Upper lobe of left lung (tissue), 6 donors: ENCODE results near the gene GPR158. TPM values are rescaled to one million over a fixed set of nuclear protein-coding genes. Genes with fewer than 3 reads are reported as not detected.

ENCODE experiments used
- ATAC-seq, 2 donors: fragments of 200-7000 bp; cut with Tn5 transposase; one replicate each; pipeline ENCODE4 v1.9.1; 2022; ENCODE audit warnings: mild to moderate bottlenecking in 2 of 2, moderate library complexity in 2 of 2; ENCODE audit not compliant: low FRiP score in 2 of 2
- DNase-seq, 2 donors: peaks; one replicate each; pipeline ENCODE4 v3.0.0-alpha.2; 2019 to 2020
- H3K27ac ChIP-seq, 4 donors: fragments of 200-600 bp; sonication (generic); one replicate each; pipeline ENCODE4 v1.5.1; 2016 to 2019
- H3K27me3 ChIP-seq, 4 donors: fragments of 200-600 bp; sonication (generic); one replicate each; pipeline ENCODE4 v1.5.1; 2017 to 2019
- H3K36me3 ChIP-seq, 4 donors: fragments of 200-600 bp; sonication (generic); one replicate each; pipeline ENCODE4 v1.5.1; 2016 to 2019
- H3K4me1 ChIP-seq, 4 donors: fragments of 200-600 bp; sonication (generic); one replicate each; pipeline ENCODE4 v1.5.1; 2018 to 2019
- H3K4me3 ChIP-seq, 4 donors: fragments of 200-600 bp; sonication (generic); one replicate each; pipeline ENCODE4 v1.5.1; 2017 to 2019; ENCODE audit warnings: mild to moderate bottlenecking in 2 of 4, moderate library complexity in 1 of 4
- H3K9me3 ChIP-seq, 4 donors: fragments of 200-600 bp; sonication (generic); one replicate each; pipeline ENCODE4 v1.5.1; 2018 to 2019
- EP300 ChIP-seq, 4 donors: sonication (generic); formaldehyde crosslinking; IDR thresholded peaks; one replicate each; pipeline ENCODE4 v1.5.1; 2017; ENCODE audit warnings: antibody characterized with exemption in 4 of 4, control low read depth in 2 of 4
- POLR2A ChIP-seq, 4 donors: fragments of 450-650 bp; IDR thresholded peaks; one replicate each; pipeline ENCODE4 v1.5.1; 2016 to 2017; ENCODE audit warnings: antibody characterized with exemption in 4 of 4, mild to moderate bottlenecking in 2 of 4
- POLR2AphosphoS5 ChIP-seq, 2 donors: sonication (generic); formaldehyde crosslinking; IDR thresholded peaks; one replicate each; pipeline ENCODE4 v1.5.1; 2017; ENCODE audit warnings: antibody characterized with exemption in 2 of 2
- WGBS, 2 donors: methylation state at CpG; one replicate each; pipeline ENCODE4 v1.1.5; 2017 to 2018; 5-methylcytosine and 5-hydroxymethylcytosine counted together
- total RNA-seq, 6 donors: library from RNA; depleted of rRNA in 4 of 6; stranded (reverse); fragments of >200 nt in 4 of 6; gene quantifications; one replicate each; pipeline versions ENCODE4 v1.1.0 to v1.2.1, GENCODE V29; 2016 to 2021
- TF ChIP-seq, protein P1 (sequence below), 6 experiments: fragments of 450-650 bp in 4 of 6; fragments of 200-600 bp in 2 of 6; sonication (generic) in 2 of 6; IDR thresholded peaks; one replicate each; pipeline ENCODE4 v1.5.1; 2016 to 2019; ENCODE audit warnings: antibody characterized with exemption in 6 of 6
- donor health status: DM: no; HTN: no; CAD: no; lungs with moderate emphysema.
- donor health status: DM: no; HTN: yes; CAD: no; lungs with severe emphysema.

The GPR158 gene
- total RNA-seq, 6 donors from 2014 or later: 0.03 to 0.09 TPM; not detected in 4

DNA sequence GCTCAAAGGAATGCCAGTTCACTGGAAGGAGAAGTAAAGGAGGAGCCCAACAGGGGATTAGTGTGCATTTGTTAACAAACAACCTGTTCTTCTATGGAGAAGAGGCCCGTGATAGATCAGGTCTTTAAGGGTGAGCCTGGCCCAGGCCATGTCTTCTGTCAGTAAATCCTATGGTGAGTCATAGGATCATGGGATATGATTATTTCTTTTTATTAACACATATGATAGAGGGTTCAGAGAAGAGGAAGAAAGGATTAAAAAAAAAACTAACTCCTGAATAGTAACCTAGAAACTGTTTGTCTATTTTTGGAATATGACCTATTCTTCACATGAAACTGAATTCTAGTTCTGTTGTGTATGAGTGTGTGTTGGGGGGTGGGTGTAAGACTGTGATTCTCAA, 70.4 kb downstream of the GPR158 start:
- no peaks in the 10 kb centered on the region for H3K9me3 ChIP-seq
- no peak for ATAC-seq
- 73 to 96% methylated on average over 1 of the region's 1 CpG for WGBS, 2 donors
- no peak for TF ChIP-seq POLR2AphosphoS5 (IDR thresholded peaks at IDR 0.05)
- TF ChIP-seq, protein P1, sequence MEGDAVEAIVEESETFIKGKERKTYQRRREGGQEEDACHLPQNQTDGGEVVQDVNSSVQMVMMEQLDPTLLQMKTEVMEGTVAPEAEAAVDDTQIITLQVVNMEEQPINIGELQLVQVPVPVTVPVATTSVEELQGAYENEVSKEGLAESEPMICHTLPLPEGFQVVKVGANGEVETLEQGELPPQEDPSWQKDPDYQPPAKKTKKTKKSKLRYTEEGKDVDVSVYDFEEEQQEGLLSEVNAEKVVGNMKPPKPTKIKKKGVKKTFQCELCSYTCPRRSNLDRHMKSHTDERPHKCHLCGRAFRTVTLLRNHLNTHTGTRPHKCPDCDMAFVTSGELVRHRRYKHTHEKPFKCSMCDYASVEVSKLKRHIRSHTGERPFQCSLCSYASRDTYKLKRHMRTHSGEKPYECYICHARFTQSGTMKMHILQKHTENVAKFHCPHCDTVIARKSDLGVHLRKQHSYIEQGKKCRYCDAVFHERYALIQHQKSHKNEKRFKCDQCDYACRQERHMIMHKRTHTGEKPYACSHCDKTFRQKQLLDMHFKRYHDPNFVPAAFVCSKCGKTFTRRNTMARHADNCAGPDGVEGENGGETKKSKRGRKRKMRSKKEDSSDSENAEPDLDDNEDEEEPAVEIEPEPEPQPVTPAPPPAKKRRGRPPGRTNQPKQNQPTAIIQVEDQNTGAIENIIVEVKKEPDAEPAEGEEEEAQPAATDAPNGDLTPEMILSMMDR (IDR thresholded peaks at IDR 0.05): no peak
- TF ChIP-seq POLR2A (IDR thresholded peaks at IDR 0.05): no peak
- TF ChIP-seq EP300 (IDR thresholded peaks at IDR 0.05): no peak
- H3K27ac ChIP-seq: no peak overlapping the region
- no peaks in the 10 kb centered on the region for H3K27me3 ChIP-seq
- H3K4me3 ChIP-seq: no peak overlapping the region
- H3K36me3 ChIP-seq: no peaks in the 10 kb centered on the region
- no peaks in the 10 kb centered on the region for H3K4me1 ChIP-seq
- DNase-seq: no peak

DNA sequence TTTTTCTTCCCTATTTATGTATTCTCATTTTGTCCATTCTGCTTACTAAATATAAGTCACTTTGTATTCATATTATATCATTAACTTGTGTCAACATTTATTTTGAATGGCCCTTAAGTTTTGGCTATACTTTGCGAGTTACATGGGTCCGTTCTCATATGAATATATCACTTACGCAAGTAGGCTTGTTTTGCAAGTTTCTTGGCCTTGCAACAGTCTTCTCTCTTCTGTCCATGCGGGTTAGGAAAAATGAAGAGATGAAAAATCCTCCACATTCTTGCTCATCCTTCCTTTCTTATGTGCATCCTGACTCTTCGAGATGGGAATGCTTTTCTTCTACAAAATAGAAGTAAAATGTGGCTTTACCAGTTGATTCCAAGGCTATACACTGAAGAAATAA, 82.8 kb downstream of the GPR158 start:
- Histone ChIP-seq H3K4me1 (no peaks in the 10 kb centered on the region), H3K9me3 (no peaks in the 10 kb centered on the region), H3K27me3 (no peaks in the 10 kb centered on the region), H3K4me3 (no peak overlapping the region), H3K36me3 (no peaks in the 10 kb centered on the region), H3K27ac (no peak overlapping the region)
- TF ChIP-seq POLR2AphosphoS5 (IDR thresholded peaks at IDR 0.05) (no peak), EP300 (IDR thresholded peaks at IDR 0.05) (no peak), POLR2A (IDR thresholded peaks at IDR 0.05) (no peak)
- TF ChIP-seq, protein P1 (IDR thresholded peaks at IDR 0.05): no peak
- no peak for ATAC-seq
- DNase-seq: no peak
- WGBS, 2 donors: 82% methylated on average over 5 of the region's 5 CpGs

DNA sequence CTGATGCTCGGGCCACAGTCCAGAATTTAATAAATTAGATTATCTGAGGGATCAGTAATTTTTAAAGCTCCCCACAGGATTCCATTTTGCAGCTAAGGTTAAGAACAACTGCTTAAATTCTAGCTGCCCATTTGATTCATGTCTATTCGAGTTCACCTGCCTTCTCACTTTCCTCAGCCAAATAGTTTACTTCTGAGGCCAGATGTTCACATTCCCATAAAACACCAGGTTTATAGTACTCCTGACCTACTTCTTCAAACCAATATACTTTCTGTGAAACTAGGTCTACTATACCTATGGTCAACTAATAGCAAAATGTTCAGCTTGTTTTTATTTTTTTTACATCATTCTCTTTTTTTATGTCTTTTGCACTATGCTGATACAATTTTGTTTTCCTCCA, 86.3 kb downstream of the GPR158 start:
- Histone ChIP-seq H3K9me3 (no peaks in the 10 kb centered on the region), H3K4me3 (no peak overlapping the region), H3K27me3 (no peaks in the 10 kb centered on the region), H3K36me3 (no peaks in the 10 kb centered on the region), H3K27ac (no peak overlapping the region), H3K4me1 (no peaks in the 10 kb centered on the region)
- 54 to 77% methylated on average over 2 of the region's 2 CpGs for WGBS, 2 donors
- ATAC-seq (no peak), DNase-seq (no peak)
- no peak for TF ChIP-seq POLR2AphosphoS5 (IDR thresholded peaks at IDR 0.05)

GRCh38 chr10:25261558-25261957, 86.8 kb downstream of the GPR158 start:
- no peak overlapping the region for H3K27ac ChIP-seq
- no peaks in the 10 kb centered on the region for H3K4me1 ChIP-seq
- no peaks in the 10 kb centered on the region for H3K27me3 ChIP-seq
- no peak overlapping the region for H3K4me3 ChIP-seq
- ATAC-seq (no peak), DNase-seq (no peak)
- H3K36me3 ChIP-seq: no peaks in the 10 kb centered on the region
- H3K9me3 ChIP-seq: no peaks in the 10 kb centered on the region
- no peak for TF ChIP-seq POLR2A (IDR thresholded peaks at IDR 0.05)
- TF ChIP-seq POLR2AphosphoS5 (IDR thresholded peaks at IDR 0.05): no peak
- TF ChIP-seq EP300 (IDR thresholded peaks at IDR 0.05): no peak
- WGBS, 2 donors: 80 to 89% methylated on average over 5 of the region's 5 CpGs

DNA sequence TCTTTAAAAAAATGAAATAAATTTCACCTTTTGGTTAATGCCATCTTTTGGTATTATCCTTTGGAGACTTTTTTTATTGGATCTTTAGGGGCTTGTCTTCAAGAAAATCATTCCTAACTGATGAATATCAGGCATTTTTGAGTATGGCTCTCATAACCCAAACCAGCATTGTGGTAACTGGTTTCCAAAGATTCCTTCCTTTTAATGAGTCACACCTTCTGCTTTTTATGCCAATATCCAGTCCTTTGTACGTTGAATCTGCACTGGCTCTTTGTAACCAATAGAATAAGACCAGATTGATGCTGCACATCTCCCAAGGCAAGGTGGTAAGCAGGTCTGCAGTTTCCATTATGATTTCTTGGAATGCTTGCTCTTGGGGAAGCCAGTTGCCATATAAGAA, 89.1 kb downstream of the GPR158 start:
- Histone ChIP-seq H3K27ac (no peak overlapping the region), H3K4me1 (no peaks in the 10 kb centered on the region), H3K4me3 (no peak overlapping the region), H3K27me3 (no peaks in the 10 kb centered on the region), H3K9me3 (no peaks in the 10 kb centered on the region), H3K36me3 (no peaks in the 10 kb centered on the region)
- 53% methylated on average over 1 of the region's 1 CpG for WGBS, 2 donors
- no peak for ATAC-seq
- DNase-seq: no peak
- TF ChIP-seq POLR2A (IDR thresholded peaks at IDR 0.05) (no peak), POLR2AphosphoS5 (IDR thresholded peaks at IDR 0.05) (no peak), EP300 (IDR thresholded peaks at IDR 0.05) (no peak)
- TF ChIP-seq, protein P1 (IDR thresholded peaks at IDR 0.05): no peak

DNA sequence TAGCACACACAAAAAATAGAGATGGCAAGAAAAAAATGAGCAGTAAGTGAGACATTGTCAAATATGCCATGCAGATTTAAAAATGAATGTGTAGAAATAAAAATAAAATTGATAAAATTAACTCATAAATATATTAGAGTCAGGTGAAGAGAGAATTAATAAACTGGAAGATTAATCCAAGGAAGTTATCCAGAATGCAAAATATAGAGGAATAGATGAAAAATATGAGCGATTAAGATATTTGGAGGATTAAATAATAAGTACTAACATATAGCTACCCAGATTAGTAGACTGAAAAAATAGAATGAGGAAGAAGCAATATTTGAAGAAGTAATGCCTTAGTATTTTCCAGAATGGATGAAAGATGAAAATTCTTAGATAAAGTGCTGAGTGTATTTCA, 103.4 kb downstream of the GPR158 start:
- H3K4me3 ChIP-seq: no peak overlapping the region
- peaks cover 4 to 12% (median 9%) of the 10 kb centered on the region in 4 donors for H3K9me3 ChIP-seq
- no peaks in the 10 kb centered on the region for H3K4me1 ChIP-seq
- 90% methylated on average over 1 of the region's 1 CpG for WGBS, 2 donors
- no peak overlapping the region for H3K27ac ChIP-seq
- no peaks in the 10 kb centered on the region for H3K27me3 ChIP-seq
- no peaks in the 10 kb centered on the region for H3K36me3 ChIP-seq
- ATAC-seq (no peak), DNase-seq (no peak)
- TF ChIP-seq EP300 (IDR thresholded peaks at IDR 0.05) (no peak), POLR2AphosphoS5 (IDR thresholded peaks at IDR 0.05) (no peak), POLR2A (IDR thresholded peaks at IDR 0.05) (no peak)
- TF ChIP-seq, protein P1 (IDR thresholded peaks at IDR 0.05): no peak
